ENCODE results near the gene RBBP8NL.

The RBBP8NL gene

DNA sequence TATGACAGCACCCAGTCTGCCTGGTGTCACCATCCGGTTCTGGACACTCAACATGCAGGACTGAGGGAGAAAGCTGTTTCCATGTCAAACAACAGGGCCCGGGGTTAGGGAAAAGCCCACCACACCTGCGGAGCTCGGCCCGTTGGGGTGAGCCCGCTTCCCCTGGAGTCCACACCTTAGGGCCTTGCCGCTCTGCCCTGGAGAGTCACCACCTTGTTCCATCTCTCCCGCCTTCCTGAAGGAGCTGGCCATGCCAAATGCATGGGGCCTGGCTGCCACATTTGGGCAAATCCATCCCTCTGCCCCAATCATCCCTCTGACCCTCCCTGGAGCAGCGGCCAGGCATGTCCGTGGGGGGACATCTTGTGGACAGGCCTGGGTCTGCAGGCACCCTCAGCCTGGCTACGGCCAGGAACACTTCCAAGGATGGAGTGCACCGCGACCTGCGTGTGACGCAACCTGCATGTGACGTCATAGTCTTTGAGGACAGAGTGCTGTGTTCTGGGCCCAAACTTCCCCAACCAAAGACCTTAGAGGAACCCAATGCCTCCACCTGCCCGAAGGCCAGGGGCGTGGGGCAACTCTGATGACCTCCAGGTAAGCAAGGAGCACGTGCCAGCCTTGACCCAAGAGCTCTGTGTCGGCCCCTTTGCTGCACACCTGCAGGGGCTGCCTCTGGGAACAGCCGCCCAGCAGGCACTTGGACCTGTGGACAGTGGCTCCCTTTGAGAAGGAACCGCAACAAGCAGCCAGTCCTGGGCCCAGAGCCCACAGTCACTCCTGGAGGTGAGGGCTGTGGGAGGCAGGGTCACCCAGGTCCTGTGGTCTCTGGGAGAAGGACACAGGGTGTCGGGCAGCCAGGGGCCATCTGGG lies 22.0 kb downstream of the RBBP8NL start:
- DNase-seq = no peak

DNA sequence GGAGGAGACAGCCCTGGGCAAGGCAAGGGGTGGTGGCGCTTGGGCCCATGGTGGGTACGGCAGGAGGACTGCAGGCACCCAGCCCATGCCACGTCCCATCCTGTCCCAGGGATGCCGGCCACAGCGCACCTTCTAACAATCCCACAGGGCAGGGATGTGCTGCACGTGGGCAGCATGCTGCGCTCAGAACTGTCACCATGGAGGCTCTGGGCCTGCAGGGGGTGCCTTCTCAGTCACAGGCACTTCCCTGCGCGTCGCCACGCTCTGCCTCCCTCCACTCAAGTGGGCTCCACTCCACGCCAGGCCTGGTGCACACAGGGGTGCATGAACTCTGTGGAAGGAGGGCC lies 22.6 kb downstream of the RBBP8NL start:
- no peak for DNase-seq

DNA sequence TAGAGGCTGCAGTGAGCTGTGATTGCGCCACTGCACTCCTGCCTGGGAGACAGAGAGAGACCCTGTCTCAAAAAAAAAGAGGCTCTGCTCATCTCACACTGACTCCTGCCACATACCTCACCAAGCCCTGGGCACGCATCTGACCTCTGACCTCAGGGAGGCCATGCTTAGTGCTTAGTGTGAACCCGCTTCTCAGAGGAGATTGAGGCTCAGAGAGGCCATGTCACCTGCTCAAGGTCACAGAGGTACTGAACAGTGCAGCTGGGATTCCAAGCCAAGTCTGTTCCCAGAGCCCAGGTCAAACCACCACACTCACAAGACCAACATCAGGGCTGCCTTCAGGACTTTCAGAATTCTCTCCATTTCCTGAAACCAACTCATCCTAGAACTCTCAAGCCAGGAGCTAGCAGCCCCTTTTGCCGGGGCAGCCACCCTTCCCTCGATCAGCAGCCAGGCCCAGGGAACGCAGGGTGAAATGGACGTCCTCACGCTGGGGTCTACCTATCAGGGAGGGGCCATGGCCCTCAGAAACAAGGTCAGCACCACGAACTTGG lies 23.1 kb downstream of the RBBP8NL start:
- DNase-seq = no peak

GRCh38 chr20:62403331-62403730 lies 24.0 kb downstream of the RBBP8NL start:
- DNase-seq = no peak

DNA sequence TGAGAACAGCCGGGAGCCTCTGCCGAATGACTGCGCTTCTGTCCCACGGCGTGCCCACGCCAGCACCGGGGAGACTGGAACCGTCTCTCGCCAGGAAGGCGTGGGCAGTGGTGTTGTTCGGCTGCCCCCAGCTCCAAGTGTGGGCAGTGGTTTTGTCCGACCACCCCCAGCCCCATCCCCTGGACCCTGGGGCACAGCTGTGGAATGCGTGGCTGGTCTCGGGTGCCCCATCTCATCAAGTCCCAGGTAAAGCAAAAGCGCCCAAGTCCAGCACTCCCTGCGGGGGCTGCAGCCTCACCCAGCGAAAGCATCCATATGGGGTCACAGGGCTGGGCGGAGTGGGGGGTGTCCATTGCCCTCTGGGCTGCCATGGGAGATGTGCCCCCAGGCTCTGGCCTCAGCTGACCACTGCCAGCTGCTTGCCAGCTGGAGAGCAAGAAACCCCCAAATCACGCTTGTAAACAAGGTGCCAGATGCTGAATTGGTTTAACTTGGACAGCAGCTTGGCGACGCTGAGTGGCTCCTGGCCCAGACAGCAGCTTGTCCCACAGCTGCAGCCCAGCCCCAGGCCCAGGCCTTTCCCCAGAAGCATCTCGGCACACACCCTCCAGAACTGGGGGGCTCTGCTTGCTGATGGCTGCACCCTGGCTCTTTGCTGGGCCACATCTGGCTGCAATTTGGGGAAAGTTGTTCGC lies 24.7 kb downstream of the RBBP8NL start:
- no peak for DNase-seq

GRCh38 chr20:62401331-62401779 lies 26.0 kb downstream of the RBBP8NL start:
- DNase-seq = no peak

GRCh38 chr20:62400541-62400940 lies 26.8 kb downstream of the RBBP8NL start:
- DNase-seq = no peak

GRCh38 chr20:62400021-62400420 lies 27.3 kb downstream of the RBBP8NL start:
- DNase-seq = no peak

GRCh38 chr20:62398120-62398821 lies 29.1 kb downstream of the RBBP8NL start:
- no peak for DNase-seq

GRCh38 chr20:62396367-62397239 lies 30.7 kb downstream of the RBBP8NL start:
- DNase-seq = no peak

DNA sequence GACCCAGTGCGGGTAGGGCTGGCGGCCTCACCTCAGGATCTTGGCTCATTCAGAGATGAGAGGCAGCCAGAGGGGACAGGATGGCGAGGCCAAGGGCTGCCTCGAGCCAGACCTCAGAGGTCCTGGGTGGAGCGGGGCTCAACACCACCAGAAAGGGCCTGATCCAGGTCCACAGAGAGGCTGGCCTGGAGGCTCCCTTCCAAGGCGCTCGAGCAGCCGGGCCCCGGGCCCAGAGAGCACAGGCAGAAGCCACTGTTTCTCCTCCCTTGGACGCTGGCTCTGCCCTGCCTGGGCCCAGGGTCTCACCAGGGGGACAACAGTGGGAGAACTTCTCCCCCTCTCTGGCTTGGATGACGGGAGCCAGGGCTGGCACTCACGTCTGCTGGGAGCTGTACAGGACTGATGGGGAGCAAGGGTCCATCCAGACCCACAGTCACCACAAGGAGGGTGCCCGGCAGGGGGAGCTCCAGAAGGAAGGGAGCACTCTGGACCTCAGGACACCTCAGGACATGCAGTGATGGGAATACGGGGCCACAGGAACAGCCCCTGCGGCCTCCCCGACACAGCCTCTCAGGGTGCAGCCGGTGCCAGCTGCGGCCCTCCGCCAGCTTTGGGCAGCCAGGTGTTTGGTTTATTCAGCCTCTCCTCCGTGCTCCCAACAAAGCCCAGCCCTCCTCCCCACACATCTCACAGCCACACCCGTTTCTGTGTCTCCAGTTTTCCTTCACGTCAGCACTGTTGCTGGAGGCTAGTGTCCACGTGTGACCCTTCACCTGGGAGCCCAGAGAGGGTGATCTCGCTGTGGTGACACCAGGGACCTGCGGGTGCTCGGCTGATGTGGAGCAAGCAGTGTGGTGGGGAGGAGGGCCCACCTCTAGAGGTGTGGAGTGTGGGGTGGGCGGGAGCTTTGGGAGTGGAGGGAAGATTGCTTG lies 31.8 kb downstream of the RBBP8NL start:
- no peak for DNase-seq

- DNase-seq = no peak
Measured at GRCh38 chr20:62394248-62395245, 32.8 kb downstream of the RBBP8NL start.

- no peak for DNase-seq
Measured at GRCh38 chr20:62393830-62394229, 33.5 kb downstream of the RBBP8NL start.

GRCh38 chr20:62393335-62393665 lies 34.0 kb downstream of the RBBP8NL start:
- no peak for DNase-seq

- no peak for DNase-seq
Measured at GRCh38 chr20:62392621-62393334, 34.6 kb downstream of the RBBP8NL start.

GRCh38 chr20:62392077-62392418 lies 35.3 kb downstream of the RBBP8NL start:
- no peak for DNase-seq

DNA sequence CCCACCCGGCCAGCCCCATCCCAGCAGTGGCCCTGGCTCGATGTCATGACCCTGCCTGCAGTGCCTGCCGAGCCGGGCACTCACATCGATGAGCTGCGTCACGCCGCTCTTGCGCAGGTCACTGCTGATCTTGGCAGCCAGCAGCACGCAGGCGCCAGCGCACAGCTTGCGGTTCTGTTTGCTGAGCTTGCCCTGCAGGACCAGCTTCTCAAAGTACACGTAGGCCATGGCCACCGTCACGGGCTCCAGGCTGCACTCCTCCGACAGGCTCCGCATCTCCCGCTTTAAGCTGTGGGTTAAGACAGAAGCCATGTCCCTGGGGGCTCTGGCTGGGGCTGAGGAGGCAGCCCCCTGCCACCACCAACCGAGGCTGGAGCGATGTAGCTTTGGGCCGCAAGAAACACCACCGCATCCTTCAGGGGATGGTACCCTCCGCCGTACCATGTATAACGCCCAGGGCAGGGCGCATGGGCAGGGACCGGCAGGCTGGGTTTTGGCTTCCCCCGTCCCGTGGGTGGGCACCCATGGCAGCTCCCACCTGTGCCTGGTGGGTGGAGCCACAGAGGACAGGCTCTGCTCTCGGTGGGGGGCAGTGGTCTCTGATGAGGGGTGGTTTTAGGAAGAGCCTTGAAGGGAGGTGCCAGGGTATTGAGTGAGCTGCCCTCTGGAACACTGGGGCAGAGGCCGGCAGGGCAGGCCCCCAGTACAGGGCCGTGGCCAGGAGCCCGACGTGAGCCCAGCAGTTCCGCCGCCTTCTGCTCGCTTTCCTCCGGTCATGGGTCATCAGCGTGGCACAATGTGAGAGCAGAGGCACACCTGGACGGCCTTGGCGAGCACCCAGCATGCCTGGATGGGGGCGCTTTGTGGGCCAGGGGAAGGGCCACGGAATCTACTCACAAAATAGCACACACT lies 35.9 kb downstream of the RBBP8NL start:
- DNase-seq = no peak
